Measurements from ENCODE around the gene GADD45G.
A peak's percentile ranks its signal among the peaks of the same experiment; 100 is the strongest.

Gene GADD45G, protein sequence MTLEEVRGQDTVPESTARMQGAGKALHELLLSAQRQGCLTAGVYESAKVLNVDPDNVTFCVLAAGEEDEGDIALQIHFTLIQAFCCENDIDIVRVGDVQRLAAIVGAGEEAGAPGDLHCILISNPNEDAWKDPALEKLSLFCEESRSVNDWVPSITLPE

DNA sequence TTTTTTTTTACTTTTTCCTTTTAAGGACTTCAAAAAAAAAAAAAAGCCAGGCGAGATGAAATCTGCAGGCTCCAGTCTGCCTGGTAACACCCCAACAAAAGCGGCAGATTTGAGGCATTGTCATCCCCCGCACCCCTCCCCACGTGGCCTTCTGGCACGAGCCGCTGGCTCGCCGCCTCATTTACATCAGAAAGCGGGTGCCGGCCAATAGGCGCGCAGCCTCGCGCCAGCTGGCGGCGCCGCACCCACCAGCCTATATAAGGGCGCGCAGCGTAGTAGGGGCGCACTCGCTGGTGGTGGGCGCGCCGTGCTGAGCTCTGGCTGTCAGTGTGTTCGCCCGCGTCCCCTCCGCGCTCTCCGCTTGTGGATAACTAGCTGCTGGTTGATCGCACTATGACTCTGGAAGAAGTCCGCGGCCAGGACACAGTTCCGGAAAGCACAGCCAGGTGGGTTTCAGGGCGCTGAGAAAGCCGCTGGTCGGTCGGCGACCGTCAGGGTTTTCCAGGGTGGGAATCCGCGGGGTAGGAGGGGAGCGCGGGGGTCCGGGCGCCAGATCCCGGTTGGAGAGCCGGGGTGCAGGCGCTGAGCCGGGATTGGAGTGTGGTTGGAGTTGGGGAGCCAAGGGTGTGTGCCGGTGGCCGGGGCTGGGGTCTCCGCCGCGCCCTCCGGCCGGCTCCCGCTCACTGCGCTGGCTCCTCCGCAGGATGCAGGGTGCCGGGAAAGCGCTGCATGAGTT lies at the start of gene GADD45G:
GADD45G (plus strand) TSS at position 284 of the 736 bp plus-strand sequence; CDS start at position 394, 110 bp downstream.
- peak; percentile 98 for DNase-seq

DNA sequence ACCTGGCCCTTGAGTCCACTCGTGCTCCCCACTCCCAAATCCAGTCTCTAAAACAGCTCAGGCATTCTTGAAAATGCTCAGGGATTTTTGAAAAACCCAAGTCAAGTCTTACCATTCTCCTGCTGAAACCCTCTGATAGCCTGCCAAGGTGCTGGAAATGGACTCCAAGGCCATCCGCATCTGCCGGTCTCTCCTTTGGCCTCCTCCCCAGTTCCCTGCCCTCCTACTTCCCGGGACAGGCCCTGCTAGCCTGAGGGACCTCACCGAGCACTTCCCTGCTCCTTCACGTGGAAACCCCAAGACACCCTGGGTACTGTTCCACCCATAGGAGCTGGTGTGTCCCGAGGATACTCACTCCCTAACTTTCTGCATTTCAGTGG lies 49.8 kb upstream of the GADD45G start:
- DNase-seq, result no peak

DNA sequence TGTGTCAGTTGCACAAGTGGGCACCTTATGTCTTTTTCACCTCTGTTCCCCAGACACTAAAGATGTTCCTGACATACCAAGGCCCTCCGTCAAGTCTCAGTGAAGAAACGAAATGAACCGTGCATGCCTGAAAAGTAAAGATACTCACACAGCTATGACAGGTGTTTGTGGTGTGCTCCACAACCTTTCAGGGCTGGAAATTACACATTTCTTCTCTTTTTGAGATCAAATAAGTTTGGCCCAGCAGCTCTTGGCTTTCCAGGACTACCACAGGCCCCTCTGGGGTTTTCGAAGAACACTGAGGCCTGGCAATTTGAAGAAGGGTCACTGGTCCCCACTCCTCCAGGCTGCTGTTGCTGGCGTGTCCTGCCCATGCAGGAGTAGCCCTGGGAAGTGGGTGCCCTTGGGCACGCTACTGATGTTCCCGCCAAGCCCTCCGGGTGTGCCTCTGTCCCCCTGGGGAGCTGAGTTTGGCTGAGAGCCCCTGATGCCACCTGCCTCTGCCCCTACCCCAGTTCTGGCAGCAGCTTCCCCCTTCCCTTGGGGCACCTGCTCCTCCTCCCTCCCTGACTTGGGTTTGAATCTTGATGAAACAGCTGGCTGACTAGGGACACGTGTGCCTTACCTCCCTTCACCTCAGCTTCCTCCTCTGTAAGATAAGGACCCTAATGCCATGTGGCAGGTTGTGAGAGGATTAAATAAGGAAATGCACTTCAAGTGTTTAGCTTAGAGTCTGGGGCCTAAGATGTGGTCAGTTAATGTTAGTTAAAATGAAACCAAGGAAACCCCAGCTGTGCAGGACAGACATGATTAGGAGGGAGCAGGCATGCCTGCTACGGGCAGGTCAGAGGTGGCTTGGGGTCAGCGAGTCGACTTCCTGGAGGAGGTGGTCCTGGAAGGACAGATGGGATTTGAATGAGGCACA lies 49.1 kb upstream of the GADD45G start:
- peak; percentile 52 for DNase-seq

DNA sequence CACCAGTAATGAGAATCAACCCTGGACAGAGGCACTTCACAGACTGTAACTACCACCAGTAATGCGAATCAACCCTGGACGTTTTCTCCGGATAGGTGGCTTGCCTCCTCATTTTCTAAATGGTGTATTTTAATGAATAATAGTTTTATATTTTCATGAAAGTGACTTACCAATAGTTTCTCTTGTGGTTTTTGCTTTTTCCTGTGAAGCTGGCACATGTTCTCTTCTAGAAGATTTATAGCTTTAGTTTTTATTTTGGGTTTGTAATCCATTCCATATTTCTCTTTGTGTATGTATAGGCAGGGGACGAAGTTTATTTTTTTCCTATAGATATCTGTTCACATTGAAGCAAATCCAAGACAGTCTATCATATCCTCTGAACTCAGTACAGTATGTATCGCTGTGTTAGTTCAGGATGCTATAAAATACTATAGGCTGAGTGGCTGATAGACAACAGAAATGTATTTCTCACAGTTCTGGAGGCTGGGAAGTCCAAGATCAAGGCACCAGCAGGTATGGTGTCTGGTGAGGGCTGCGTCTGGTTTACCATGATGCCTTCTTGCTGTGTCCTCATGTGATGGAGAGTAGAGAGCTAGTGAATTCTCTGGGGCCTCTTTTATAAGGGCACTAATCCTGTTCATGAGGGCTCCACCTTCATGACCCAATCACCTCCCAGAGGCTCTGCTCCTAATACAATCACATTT lies 46.5 kb upstream of the GADD45G start:
- DNase-seq, result no peak

DNA sequence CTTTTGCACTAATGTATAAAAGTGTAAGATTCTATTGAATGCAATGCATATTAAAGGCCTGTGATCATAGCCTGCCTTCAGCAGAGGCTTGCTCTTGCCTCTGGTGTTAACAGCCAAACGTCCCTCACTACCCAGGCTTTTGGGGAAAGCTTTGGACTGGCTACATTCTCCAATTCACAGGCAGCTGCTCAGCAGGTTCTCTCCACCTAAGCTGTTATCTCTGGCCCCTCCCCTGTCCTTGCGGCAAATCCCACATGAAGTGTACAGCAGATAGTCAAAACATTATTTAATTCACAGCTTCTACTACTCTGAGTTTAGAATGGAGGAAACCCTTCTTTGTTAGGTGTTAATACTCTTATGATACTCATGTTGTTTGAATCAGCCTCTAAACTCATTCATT lies 45.9 kb upstream of the GADD45G start:
- no peak for DNase-seq

DNA sequence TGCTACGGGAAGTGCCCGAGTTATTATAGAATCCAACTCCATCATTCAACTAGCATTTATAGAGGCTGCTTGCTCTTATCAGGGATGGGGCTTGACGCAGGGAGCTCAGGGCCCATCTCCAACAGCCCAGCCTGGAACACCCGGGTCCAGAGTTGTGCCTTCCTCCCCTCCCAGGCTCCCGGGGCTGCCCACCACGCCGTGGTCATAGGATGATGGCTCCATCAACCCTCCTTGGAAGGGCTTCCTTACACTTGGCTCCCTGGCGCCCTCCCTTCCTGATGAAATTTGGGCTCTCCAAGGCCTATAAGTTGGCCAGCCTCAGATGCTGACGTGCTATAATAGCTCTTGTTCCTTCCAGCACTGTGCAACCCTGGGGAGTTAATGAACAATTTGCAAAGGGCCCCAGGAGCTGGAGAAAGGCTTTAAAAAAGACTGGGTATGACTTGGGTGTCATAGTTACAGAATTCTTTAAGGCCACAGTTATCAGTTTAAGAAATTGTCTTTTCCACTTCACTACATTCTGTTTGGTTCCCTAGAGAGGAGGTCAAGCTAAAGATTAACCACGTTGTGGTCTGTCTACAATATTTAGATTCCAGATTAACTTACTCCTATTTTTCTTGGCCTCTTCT lies 42.5 kb upstream of the GADD45G start:
- DNase-seq, result no peak

DNA sequence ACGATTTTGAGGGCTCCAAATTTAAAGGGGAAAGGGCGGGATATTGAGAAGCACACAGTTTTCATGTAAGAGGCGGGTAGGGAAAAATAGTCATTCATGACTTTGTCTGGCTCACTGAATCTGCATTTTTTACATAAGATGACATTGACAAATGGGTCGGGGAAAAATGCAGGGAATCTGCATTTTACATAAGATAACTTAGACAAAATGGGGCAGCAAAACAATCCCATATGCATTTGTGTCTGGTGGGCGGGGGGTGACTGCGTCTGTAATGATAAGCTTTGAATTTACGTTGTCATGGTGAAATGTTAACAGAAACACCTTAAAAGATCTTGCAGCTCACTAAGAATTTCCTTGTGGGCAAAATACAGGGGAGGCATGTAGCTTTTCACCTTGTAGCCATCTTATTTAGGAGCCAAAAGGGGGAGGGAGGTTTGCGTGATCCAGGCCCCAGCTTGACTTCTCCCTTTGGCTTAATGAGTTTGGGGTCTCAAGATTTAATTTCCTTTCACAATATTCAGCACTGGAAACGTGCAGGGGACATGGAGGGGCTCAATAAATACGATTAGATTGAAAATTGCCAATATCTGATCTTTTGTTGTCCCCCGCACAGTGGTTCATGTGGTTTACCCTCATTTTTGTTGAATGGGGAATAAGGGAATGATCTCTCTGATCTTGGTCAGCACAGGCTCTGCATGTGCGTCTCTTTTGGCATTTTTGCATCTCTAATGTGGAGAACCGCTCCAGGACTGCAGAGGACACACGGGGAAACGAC lies 41.1 kb upstream of the GADD45G start:
- DNase-seq, result no peak

DNA sequence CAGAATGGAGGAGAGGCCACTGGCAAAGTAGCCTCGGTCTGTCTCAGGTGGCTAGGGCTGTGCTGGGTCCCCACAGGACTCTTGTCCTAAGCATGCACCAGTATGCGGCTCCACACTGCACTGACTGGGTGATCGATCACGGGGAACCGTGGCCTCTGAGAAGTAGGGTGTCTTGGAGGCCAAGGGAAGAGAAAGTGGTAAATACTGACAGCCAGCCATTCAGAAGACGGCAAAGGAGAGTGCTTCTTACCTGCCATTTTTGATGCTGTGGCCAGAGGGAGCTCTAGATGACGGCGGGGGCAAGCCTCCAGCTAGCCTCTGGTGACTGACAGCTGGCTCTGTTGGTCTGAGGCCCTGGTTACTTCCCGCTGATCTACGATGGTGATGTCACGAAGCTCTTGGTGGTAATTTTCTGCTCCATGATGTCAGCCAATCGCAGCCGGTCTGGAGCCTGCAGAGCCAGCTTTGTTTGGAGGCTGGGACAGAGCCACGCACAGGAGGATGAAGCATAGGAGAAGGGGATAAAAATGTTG lies 40.4 kb upstream of the GADD45G start:
- peak; percentile 96 for DNase-seq

DNA sequence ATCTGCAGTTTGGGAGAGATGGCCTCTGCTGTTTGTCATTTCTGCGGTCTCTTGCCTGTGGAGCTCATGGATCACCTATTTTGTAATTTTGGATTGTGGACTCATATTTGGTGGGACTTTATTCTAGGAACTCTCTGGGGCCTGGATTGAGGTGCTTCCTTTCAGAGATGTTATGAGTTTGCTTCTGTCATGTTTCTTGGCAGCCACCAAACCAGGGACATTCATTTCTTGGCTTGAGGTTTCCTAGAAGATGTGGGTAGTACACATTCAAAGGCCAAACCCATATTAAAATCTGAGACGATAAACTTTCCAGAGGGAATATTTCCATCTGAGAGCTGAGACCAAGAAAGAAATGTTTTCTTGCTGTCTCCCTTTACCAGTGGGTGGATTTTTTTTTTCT lies 37.2 kb upstream of the GADD45G start:
- no peak for DNase-seq

DNA sequence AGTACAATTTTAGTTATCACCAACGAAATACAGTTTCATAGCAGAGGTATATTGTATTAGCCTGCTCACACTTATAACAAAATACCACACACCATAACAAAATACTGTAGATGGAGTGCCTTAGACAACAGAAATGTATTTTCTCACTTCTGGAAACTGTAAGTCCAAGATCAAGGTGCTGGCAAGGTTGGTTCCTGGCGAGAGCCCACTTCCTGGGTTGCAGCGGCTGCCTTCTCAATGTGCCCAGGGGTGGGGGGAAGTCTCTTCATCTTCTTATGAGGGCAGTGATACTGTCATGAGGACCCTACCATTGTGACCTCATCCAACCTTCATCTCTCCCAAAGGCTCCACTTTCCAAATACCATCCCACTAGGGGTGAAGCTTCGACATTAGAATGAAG lies 30.5 kb upstream of the GADD45G start:
- DNase-seq, result no peak

DNA sequence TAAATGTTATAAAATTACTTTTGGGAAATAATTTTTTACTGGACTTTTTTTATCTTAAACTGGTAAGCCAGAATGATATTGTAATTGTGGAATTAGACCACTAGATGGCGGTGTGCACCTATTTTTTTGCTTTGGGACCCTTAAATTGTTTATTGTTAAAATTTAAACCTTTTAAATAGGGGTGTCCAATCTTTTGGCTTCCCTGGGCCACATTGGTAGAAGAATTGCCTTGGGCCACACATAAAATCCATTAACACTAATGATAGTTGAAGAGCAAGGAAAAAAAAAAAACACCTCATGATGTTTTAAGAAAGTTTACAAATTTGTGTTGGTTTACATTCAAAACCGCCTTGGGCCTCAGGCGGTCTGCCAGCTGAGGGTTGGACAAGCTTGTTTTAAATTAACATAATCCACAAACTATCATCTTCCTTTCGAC lies 28.4 kb upstream of the GADD45G start:
- peak; percentile 37 for DNase-seq

DNA sequence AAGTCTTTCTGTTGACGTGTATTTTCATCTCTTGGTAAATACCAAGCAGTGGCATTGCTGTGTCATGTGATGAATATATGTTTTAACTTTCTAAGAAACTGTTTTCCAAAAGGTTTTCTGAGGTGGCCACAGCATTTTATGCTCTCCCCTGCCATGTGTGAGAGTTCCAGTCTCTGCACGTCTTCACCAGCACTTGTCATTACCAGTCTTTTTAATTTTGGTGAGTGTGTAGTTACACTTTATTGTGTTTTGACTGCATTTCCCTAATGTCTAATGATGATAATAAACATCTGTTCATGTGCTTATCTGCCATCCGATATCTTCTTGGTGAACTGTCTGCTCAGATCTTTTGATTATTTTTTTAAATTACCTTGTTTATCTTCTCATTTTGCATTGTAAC lies 27.4 kb upstream of the GADD45G start:
- DNase-seq, result no peak

DNA sequence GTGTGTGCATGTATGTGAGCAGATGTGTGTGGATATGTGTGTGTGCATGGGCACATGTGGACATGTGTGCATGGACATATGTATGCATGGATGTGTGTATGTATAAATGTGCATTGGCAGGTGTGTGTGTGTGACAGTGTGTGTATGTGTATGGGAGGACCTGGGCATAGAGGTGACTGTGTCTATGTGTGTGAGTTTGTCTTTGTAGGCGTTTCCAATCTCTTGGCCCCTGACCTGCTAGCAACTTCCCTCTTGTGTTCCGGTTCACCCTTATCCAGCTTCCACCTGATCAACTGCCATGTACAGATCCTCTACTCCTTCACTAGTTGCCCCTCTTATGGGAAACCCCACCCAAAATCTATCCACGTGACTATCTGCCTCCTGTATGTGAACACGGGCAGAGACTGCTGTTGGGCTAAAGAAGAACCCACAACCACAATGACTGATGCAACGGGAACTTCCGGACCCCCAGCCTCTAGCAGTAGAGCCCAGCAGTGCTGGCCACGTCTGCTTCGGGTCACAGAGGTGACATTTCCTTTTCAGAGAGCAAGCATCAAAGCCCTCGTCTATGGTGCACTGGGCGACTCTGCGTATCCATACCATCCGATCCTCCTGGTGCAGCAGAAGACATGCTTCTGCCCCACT lies 24.9 kb upstream of the GADD45G start:
- no peak for DNase-seq

DNA sequence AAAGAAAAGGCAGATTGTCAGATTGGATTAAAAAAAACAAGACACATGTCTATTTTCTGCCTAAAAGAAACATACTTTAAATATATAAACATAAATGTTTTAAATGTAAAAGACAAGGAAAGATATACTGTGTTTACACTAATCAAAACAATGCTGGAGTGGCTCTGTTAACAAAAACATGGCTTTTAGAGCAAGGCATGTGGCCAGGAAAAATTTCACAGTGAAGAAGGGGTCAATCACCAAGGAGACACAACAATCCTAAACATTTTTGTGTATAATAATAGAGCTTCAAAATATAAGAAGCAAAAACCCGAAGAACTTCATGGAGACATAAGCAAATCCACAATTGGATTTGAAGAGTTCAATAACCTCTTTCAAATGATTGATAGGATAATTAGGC lies 18.5 kb upstream of the GADD45G start:
- DNase-seq, result no peak

DNA sequence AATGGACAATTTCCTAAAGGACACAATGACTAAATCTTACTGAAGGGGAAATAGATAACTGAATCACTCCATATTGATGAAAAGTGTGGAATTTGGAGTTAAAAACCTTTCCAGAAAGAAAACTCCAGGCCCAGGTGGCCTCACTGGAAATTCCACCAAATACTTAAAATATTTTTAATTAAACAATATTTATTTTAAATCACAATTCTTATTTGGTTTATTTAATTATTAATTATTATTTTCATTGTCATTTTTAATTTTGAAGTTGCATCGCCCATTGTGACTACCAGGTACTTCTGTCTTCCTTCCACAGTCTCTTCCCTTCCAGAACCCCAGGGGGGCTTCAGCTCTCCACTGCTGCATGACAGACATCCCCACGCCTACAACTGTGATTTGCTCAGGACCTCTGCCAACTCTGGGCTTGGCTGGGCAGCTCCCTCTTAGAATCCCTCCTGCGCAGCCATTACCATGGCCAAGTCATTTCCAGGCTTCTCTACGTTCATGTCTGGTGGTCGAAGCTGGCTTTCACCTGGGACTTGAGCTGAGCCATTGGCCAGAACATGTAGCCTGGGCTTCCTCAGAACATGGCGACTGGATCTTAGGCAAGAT lies 16.4 kb upstream of the GADD45G start:
- DNase-seq, result no peak

DNA sequence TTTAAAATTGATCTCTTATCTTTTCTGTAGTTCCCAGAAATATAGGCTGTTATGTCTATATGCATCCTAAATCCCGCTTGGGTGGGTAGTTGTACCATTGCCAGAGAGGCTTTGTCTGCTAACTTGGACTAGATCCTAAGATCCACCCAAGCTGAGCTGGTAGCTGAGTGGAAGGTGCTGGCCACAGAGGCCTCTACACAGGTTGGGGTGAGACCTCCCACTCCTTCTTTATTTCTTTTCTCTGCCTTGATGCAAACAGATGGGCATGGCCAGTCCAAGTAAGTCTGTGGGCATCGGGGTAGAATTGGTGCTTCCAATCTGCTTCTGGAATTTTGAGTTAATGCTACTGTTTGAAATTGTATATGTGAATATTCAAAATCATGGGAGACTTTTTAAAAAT lies 14.4 kb upstream of the GADD45G start:
- no peak for DNase-seq

DNA sequence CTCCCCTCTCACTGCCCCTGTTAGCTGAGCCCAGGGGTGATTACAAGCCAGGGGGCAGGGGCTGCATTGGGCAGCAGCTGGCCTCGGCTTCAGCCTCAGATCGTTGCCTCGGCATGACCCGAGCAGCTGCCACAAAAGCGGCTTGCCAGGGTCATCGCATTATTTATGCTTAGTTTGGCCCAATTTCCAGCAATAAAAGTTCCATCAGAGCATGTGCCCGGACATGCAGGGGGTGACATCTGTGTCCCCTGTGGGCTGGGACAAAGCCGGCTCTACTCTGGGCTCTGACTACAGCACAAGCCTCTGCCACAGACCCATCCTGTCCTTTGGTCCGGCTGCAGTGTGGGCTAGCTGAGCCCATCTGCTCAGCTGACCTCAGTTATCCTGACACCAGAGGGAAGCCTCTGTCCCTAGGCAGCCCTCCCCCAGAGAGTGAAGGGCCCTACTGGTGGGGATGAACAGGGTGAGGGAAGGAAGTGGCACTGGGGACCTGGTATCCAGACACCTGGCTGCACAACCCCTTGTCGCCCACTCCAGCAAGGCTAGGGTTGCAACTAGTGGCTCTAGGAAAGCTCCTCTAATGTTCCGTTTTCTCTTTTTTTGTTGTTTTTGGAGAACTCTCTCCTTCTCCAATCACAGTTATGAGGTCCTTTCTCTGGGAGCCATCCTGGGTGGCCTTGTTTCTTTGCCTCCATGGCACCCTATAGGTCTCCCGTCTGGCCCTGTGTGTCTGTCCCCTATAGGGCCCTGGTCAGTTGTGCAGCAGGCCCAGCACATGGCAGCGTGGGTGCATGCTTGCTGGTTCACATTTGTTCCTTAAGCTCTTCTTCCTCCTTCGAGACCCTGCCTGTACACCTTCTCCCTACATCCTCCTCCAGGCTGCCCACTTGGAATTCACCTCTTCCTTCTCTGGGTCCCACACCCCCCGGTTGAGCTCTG lies 13.3 kb upstream of the GADD45G start:
- no peak for DNase-seq

DNA sequence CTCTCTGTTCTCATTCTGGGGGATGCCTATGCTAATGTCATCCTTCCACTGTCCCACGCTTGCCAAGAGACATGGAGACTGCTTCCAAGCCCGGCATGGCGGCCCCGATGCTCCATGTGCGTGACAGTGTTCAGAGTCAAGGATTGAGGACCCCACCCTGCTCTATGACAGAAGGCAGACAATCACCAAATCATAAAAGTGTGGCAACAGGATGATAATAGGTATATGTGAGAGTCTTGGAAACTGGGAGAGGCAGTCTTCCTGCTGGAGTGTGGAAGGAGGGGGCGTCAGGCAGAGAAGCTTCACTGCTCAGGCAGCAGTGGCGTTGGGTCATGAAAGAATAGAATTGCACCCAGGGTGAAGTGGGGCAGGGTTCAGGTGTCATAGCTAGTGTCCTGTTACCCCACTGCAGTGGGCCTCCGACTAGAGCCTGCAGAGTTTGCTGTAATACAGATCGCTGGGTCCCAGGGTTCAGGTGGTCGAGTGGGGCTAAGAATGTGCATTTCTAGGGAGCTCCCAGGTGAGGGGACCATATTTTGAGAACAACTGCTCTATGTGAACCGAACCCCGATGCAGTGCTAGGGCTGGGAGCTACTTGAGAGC lies 12.5 kb upstream of the GADD45G start:
- no peak for DNase-seq
